ENCODE data around the gene RBM23. TPM values are rescaled to one million over a fixed set of nuclear protein-coding genes. Genes with fewer than 3 reads are reported as not detected.

Gene RBM23
- total RNA-seq, 4 donors from 2014 or later, result 52.7 to 229 (median 102) TPM

GRCh38 chr14:22885975-22886374 lies 33.0 kb downstream of the RBM23 start:
- TF ChIP-seq POLR2AphosphoS5 (IDR thresholded peaks at IDR 0.05) (no peak), POLR2A (IDR thresholded peaks at IDR 0.05; ENCODE audit: low read depth) (no peak), EP300 (IDR thresholded peaks at IDR 0.05) (no peak), CTCF (IDR thresholded peaks at IDR 0.05) (no peak)
- Histone ChIP-seq H3K27ac (replicated peaks in 1 of 4) (no peak overlapping the region), H3K4me3 (peak overlapping the region in 2 of 4 donors; percentile 57 to 74), H3K36me3 (no peaks in the 10 kb centered on the region), H3K9me3 (no peaks in the 10 kb centered on the region), H3K27me3 (peaks cover 0 to 5% (median 0%) of the 10 kb centered on the region in 4 donors), H3K4me1 (peaks cover 20 to 42% (median 34%) of the 10 kb centered on the region in 4 donors)
- no peak for DNase-seq (ENCODE audit: extremely low spot score)
- 92% methylated on average over 21 of the region's 21 CpGs for WGBS
- intact Hi-C loops (cut with DNase I), result no loop called here

GRCh38 chr14:22884738-22885523 lies 34.0 kb downstream of the RBM23 start:
- H3K27ac ChIP-seq (replicated peaks in 1 of 4), result no peak overlapping the region
- WGBS, result 96% methylated on average over 10 of the region's 11 CpGs
- H3K9me3 ChIP-seq, result no peaks in the 10 kb centered on the region

GRCh38 chr14:22884076-22884737 lies 34.7 kb downstream of the RBM23 start:
- peaks cover 20 to 42% (median 34%) of the 10 kb centered on the region in 4 donors for H3K4me1 ChIP-seq
- no peak overlapping the region for H3K4me3 ChIP-seq
- peaks cover 0 to 5% (median 0%) of the 10 kb centered on the region in 4 donors for H3K27me3 ChIP-seq
- no peak for DNase-seq (ENCODE audit: extremely low spot score)
- no peaks in the 10 kb centered on the region for H3K9me3 ChIP-seq
- H3K36me3 ChIP-seq, result peaks cover 0 to 7% (median 6%) of the 10 kb centered on the region in 4 donors
- TF ChIP-seq EP300 (IDR thresholded peaks at IDR 0.05), result no peak
- no peak for TF ChIP-seq POLR2A (IDR thresholded peaks at IDR 0.05; ENCODE audit: low read depth)
- no peak for TF ChIP-seq POLR2AphosphoS5 (IDR thresholded peaks at IDR 0.05)
- TF ChIP-seq CTCF (IDR thresholded peaks at IDR 0.05), result no peak
- H3K27ac ChIP-seq (replicated peaks in 1 of 4), result no peak overlapping the region
- intact Hi-C loops (cut with DNase I), result no loop called here
- WGBS, result 90% methylated on average over 7 of the region's 7 CpGs

More at GRCh38 chr14:22884738-22885523, 34.0 kb downstream of the RBM23 start:
- H3K36me3 ChIP-seq, result peaks cover 0 to under 1% (median 0%) of the 10 kb centered on the region in 4 donors
- H3K4me3 ChIP-seq, result no peak overlapping the region
- peaks cover 20 to 42% (median 34%) of the 10 kb centered on the region in 4 donors for H3K4me1 ChIP-seq
- intact Hi-C loops (cut with DNase I), result no loop called here
- no peak for DNase-seq (ENCODE audit: extremely low spot score)
- no peak for TF ChIP-seq EP300 (IDR thresholded peaks at IDR 0.05)
- no peak for TF ChIP-seq CTCF (IDR thresholded peaks at IDR 0.05)
- no peak for TF ChIP-seq POLR2A (IDR thresholded peaks at IDR 0.05; ENCODE audit: low read depth)
- TF ChIP-seq POLR2AphosphoS5 (IDR thresholded peaks at IDR 0.05), result no peak
- H3K27me3 ChIP-seq, result peaks cover 0 to 5% (median 0%) of the 10 kb centered on the region in 4 donors

GRCh38 chr14:22883173-22883976 lies 35.6 kb downstream of the RBM23 start, which contains the start of gene REM2:
Gene REM2 (plus strand): TSS chr14:22883222. CDS start chr14:22883288, 66 bp downstream.
- Histone ChIP-seq H3K27me3 (peaks cover 0 to 5% (median 0%) of the 10 kb centered on the region in 4 donors), H3K4me3 (no peak within 1 kb of the TSS), H3K27ac (replicated peaks in 1 of 4) (no peak within 1 kb of the TSS), H3K36me3 (peaks cover 2 to 16% (median 14%) of the 10 kb centered on the region in 4 donors), H3K9me3 (no peaks in the 10 kb centered on the region), H3K4me1 (peaks cover 20 to 42% (median 34%) of the 10 kb centered on the region in 4 donors)
- DNase-seq (ENCODE audit: extremely low spot score), result no peak
- TF ChIP-seq POLR2AphosphoS5 (IDR thresholded peaks at IDR 0.05), result peak in 1 of 2 donors; percentile 15
- no peak for TF ChIP-seq EP300 (IDR thresholded peaks at IDR 0.05)
- intact Hi-C loops (cut with DNase I), result no loop called here
- 45% methylated on average over 13 of the region's 15 CpGs for WGBS
